ENCODE measurements around the gene PEX26. TPM values are rescaled to one million over a fixed set of nuclear protein-coding genes. Genes with fewer than 3 reads are reported as not detected.

Gene PEX26
- total and polyA plus RNA-seq, 9 donors = 13.0 to 33.4 (median 23.5) TPM

GRCh38 chr22:18114976-18115652 lies 37.3 kb downstream of the PEX26 start:
- H3K36me3 ChIP-seq = no peaks in the 10 kb centered on the region
- peaks cover 10% of the 10 kb centered on the region for H3K4me1 ChIP-seq (ENCODE audit: insufficient read depth)
- DNase-seq = no peak
- no peaks in the 10 kb centered on the region for H3K27me3 ChIP-seq
- H3K4me3 ChIP-seq = no peak overlapping the region
- 91 to 96% (median 93%) methylated on average over 15 of the region's 15 CpGs for WGBS, 3 donors
- no peak overlapping the region for H3K27ac ChIP-seq
- no peaks in the 10 kb centered on the region for H3K9me3 ChIP-seq
- intact Hi-C loops (cut with DNase I) = no loop called here
- no peak for TF ChIP-seq EP300 (IDR thresholded peaks at IDR 0.05)
- no peak for TF ChIP-seq CTCF (IDR thresholded peaks at IDR 0.05)
- TF ChIP-seq POLR2A (IDR thresholded peaks at IDR 0.05) = no peak

- no peak for DNase-seq
- Histone ChIP-seq H3K4me1 (ENCODE audit: insufficient read depth) (peaks cover 3% of the 10 kb centered on the region), H3K4me3 (no peak overlapping the region), H3K27me3 (no peaks in the 10 kb centered on the region), H3K27ac (no peak overlapping the region), H3K9me3 (no peaks in the 10 kb centered on the region), H3K36me3 (no peaks in the 10 kb centered on the region)
- 82 to 92% (median 89%) methylated on average over 8 of the region's 8 CpGs for WGBS, 3 donors
- TF ChIP-seq POLR2A (IDR thresholded peaks at IDR 0.05) (no peak), CTCF (IDR thresholded peaks at IDR 0.05) (no peak), EP300 (IDR thresholded peaks at IDR 0.05) (no peak)
- intact Hi-C loops (cut with DNase I) = no loop called here
Measured at GRCh38 chr22:18115906-18116371, 38.1 kb downstream of the PEX26 start.

- Histone ChIP-seq H3K4me1 (ENCODE audit: insufficient read depth) (no peaks in the 10 kb centered on the region), H3K9me3 (no peaks in the 10 kb centered on the region), H3K4me3 (no peak overlapping the region), H3K27ac (no peak overlapping the region), H3K27me3 (no peaks in the 10 kb centered on the region), H3K36me3 (no peaks in the 10 kb centered on the region)
- intact Hi-C loops (cut with DNase I) = no loop called here
- 88 to 93% (median 91%) methylated on average over 15 of the region's 15 CpGs for WGBS, 3 donors
- no peak for DNase-seq
- TF ChIP-seq POLR2A (IDR thresholded peaks at IDR 0.05) = no peak
- no peak for TF ChIP-seq CTCF (IDR thresholded peaks at IDR 0.05)
- TF ChIP-seq EP300 (IDR thresholded peaks at IDR 0.05) = no peak
Measured at GRCh38 chr22:18116634-18117033, 38.8 kb downstream of the PEX26 start.

GRCh38 chr22:18118345-18118915 lies 40.6 kb downstream of the PEX26 start:
- no peak overlapping the region for H3K27ac ChIP-seq
- H3K4me3 ChIP-seq = no peak overlapping the region
- 88 to 90% (median 89%) methylated on average over 9 of the region's 9 CpGs for WGBS, 3 donors
- TF ChIP-seq POLR2A (IDR thresholded peaks at IDR 0.05) (no peak), EP300 (IDR thresholded peaks at IDR 0.05) (no peak), CTCF (IDR thresholded peaks at IDR 0.05) (no peak)
- H3K9me3 ChIP-seq = no peaks in the 10 kb centered on the region
- intact Hi-C loops (cut with DNase I) = no loop called here
- no peak for DNase-seq
- no peaks in the 10 kb centered on the region for H3K36me3 ChIP-seq
- no peaks in the 10 kb centered on the region for H3K27me3 ChIP-seq
- no peaks in the 10 kb centered on the region for H3K4me1 ChIP-seq (ENCODE audit: insufficient read depth)

Data from ovary (tissue), 9 donors.